ENCODE results near the gene JAK1.

The JAK1 gene

GRCh38 chr1:64969305-64970046, 3.1 kb upstream of the JAK1 start:
- TF ChIP-seq GATA2 (IDR thresholded peaks at IDR 0.05; ENCODE audit: low read depth, low read length) (no peak), GATA3 (IDR thresholded peaks at IDR 0.05; ENCODE audit: low read depth, low read length) (no peak)

GRCh38 chr1:64967381-64967780, 1.0 kb upstream of the JAK1 start:
- TF ChIP-seq GATA3 (IDR thresholded peaks at IDR 0.05; ENCODE audit: low read depth, low read length) (no peak), GATA2 (IDR thresholded peaks at IDR 0.05; ENCODE audit: low read depth, low read length) (no peak)

GRCh38 chr1:64965366-64966157, 787 bp downstream of the JAK1 start:
- TF ChIP-seq GATA3 (IDR thresholded peaks at IDR 0.05; ENCODE audit: low read depth, low read length) (no peak), GATA2 (IDR thresholded peaks at IDR 0.05; ENCODE audit: low read depth, low read length) (no peak)

- no peak for TF ChIP-seq GATA3 (IDR thresholded peaks at IDR 0.05; ENCODE audit: low read depth, low read length)
- TF ChIP-seq GATA2 (IDR thresholded peaks at IDR 0.05; ENCODE audit: low read depth, low read length) = no peak
These were observed 2.9 kb downstream of the JAK1 start for GRCh38 chr1:64963466-64963865.

GRCh38 chr1:64962441-64962840, 3.9 kb downstream of the JAK1 start:
- no peak for TF ChIP-seq GATA3 (IDR thresholded peaks at IDR 0.05; ENCODE audit: low read depth, low read length)
- no peak for TF ChIP-seq GATA2 (IDR thresholded peaks at IDR 0.05; ENCODE audit: low read depth, low read length)

GRCh38 chr1:64961923-64962322, 4.4 kb downstream of the JAK1 start:
- TF ChIP-seq GATA2 (IDR thresholded peaks at IDR 0.05; ENCODE audit: low read depth, low read length) (no peak), GATA3 (IDR thresholded peaks at IDR 0.05; ENCODE audit: low read depth, low read length) (no peak)

- no peak for TF ChIP-seq GATA3 (IDR thresholded peaks at IDR 0.05; ENCODE audit: low read depth, low read length)
- no peak for TF ChIP-seq GATA2 (IDR thresholded peaks at IDR 0.05; ENCODE audit: low read depth, low read length)
These were observed 5.6 kb downstream of the JAK1 start for GRCh38 chr1:64960731-64961130.

GRCh38 chr1:64959986-64960385, 6.4 kb downstream of the JAK1 start:
- no peak for TF ChIP-seq GATA3 (IDR thresholded peaks at IDR 0.05; ENCODE audit: low read depth, low read length)
- TF ChIP-seq GATA2 (IDR thresholded peaks at IDR 0.05; ENCODE audit: low read depth, low read length) = no peak

GRCh38 chr1:64956733-64957441, 9.5 kb downstream of the JAK1 start:
- no peak for TF ChIP-seq GATA2 (IDR thresholded peaks at IDR 0.05; ENCODE audit: low read depth, low read length)
- TF ChIP-seq GATA3 (IDR thresholded peaks at IDR 0.05; ENCODE audit: low read depth, low read length) = no peak

- TF ChIP-seq GATA2 (IDR thresholded peaks at IDR 0.05; ENCODE audit: low read depth, low read length) = no peak
- no peak for TF ChIP-seq GATA3 (IDR thresholded peaks at IDR 0.05; ENCODE audit: low read depth, low read length)
These were observed 10.2 kb downstream of the JAK1 start for GRCh38 chr1:64956010-64956640.

- TF ChIP-seq GATA2 (IDR thresholded peaks at IDR 0.05; ENCODE audit: low read depth, low read length) (no peak), GATA3 (IDR thresholded peaks at IDR 0.05; ENCODE audit: low read depth, low read length) (no peak)
These were observed 11.0 kb downstream of the JAK1 start for GRCh38 chr1:64955097-64956009.

- TF ChIP-seq GATA2 (IDR thresholded peaks at IDR 0.05; ENCODE audit: low read depth, low read length) = no peak
- TF ChIP-seq GATA3 (IDR thresholded peaks at IDR 0.05; ENCODE audit: low read depth, low read length) = no peak
These were observed 13.1 kb downstream of the JAK1 start for GRCh38 chr1:64953241-64953640.

GRCh38 chr1:64950284-64950809, 16.0 kb downstream of the JAK1 start:
- TF ChIP-seq GATA3 (IDR thresholded peaks at IDR 0.05; ENCODE audit: low read depth, low read length) (no peak), GATA2 (IDR thresholded peaks at IDR 0.05; ENCODE audit: low read depth, low read length) (no peak)

Data from SH-SY5Y (cell line).